Hepatocyte (in vitro differentiated cells): ENCODE measurements around the gene DNAAF3.

ENCODE experiments used
- CTCF ChIP-seq: fragments of 200-600 bp; sonication (generic); IDR thresholded peaks from 2 replicates; pipeline ENCODE4 v1.5.1; 2016; ENCODE audit warnings: antibody characterized with exemption, mild to moderate bottlenecking; ENCODE audit not compliant: poor library complexity
- EZH2 ChIP-seq: fragments of 200-600 bp; sonication (generic); IDR thresholded peaks from 2 replicates; pipeline ENCODE4 v1.6.1; 2016; ENCODE audit warnings: antibody characterized with exemption, mild to moderate bottlenecking, borderline replicate concordance

GRCh38 chr19:55181740-55182139 is 15.3 kb upstream of the DNAAF3 start:
- no peak for TF ChIP-seq CTCF
- no peak for TF ChIP-seq EZH2
